H9 (cell line): ENCODE data around the gene EEF2K. TPM values are rescaled to one million over a fixed set of nuclear protein-coding genes. Genes with fewer than 3 reads are reported as not detected.

Source experiments
- DNase-seq: peaks from one replicate; pipeline ENCODE4 v3.0.0-alpha.2; 2017
- H2AFZ ChIP-seq: one replicate; pipeline ENCODE4 v1.6.1; 2013; ENCODE audit warnings: mild to moderate bottlenecking, low read length, control low read depth, moderate library complexity
- H2AK5ac ChIP-seq: 2 replicates; pipeline ENCODE4 v1.6.1; 2013; ENCODE audit warnings: low read length, control low read depth, mixed read lengths; ENCODE audit not compliant: insufficient read length
- H2BK120ac ChIP-seq: one replicate; pipeline ENCODE4 v1.6.1; 2013; ENCODE audit warnings: low read depth, mild to moderate bottlenecking, low read length, control low read depth, inconsistent platforms; ENCODE audit not compliant: poor library complexity, severe bottlenecking
- H2BK12ac ChIP-seq: 2 replicates; pipeline ENCODE4 v1.6.1; 2013; ENCODE audit warnings: low read length, control low read depth, mixed read lengths, low read depth; ENCODE audit not compliant: insufficient read length
- H2BK15ac ChIP-seq: 2 replicates; pipeline ENCODE4 v1.6.1; 2013; ENCODE audit warnings: low read depth, low read length, control low read depth
- H2BK20ac ChIP-seq: one replicate; pipeline ENCODE4 v1.6.1; 2013; ENCODE audit warnings: low read depth, mild to moderate bottlenecking, low read length, control low read depth, inconsistent platforms; ENCODE audit not compliant: poor library complexity, severe bottlenecking
- H2BK5ac ChIP-seq: 2 replicates; pipeline ENCODE4 v1.6.1; 2013; ENCODE audit warnings: low read length, control low read depth, mixed read lengths; ENCODE audit not compliant: insufficient read length
- H3K14ac ChIP-seq: 2 replicates; pipeline ENCODE4 v1.6.1; 2013; ENCODE audit warnings: low read length, control low read depth; ENCODE audit not compliant: insufficient read depth
- H3K18ac ChIP-seq: 2 replicates; pipeline ENCODE4 v1.6.1; 2013; ENCODE audit warnings: low read depth, mild to moderate bottlenecking, mixed read lengths, low read length, control low read depth; ENCODE audit not compliant: insufficient read length
- H3K23ac ChIP-seq: 2 replicates; pipeline ENCODE4 v1.6.1; 2013; ENCODE audit warnings: low read length, control low read depth, mixed read lengths, low read depth; ENCODE audit not compliant: insufficient read length
- H3K23me2 ChIP-seq: 2 replicates; pipeline ENCODE4 v1.6.1; 2013; ENCODE audit warnings: low read depth, mild to moderate bottlenecking, mixed read lengths, low read length, control low read depth; ENCODE audit not compliant: insufficient read length, poor library complexity, severe bottlenecking
- H3K27ac ChIP-seq: 2 replicates; pipeline ENCODE4 v1.5.1; 2013; ENCODE audit warnings: low read length, control low read depth, mixed read lengths, low read depth; ENCODE audit not compliant: insufficient read length
- H3K27me3 ChIP-seq: 2 replicates; pipeline ENCODE4 v1.6.1; 2013; ENCODE audit warnings: low read length, control low read depth, inconsistent platforms; ENCODE audit not compliant: insufficient read depth
- H3K4ac ChIP-seq: 2 replicates; pipeline ENCODE4 v1.6.1; 2013; ENCODE audit warnings: low read depth, mild to moderate bottlenecking, control low read depth, inconsistent platforms, low read length, moderate library complexity
- H3K4me1 ChIP-seq: 2 replicates; pipeline ENCODE4 v1.6.1; 2013; ENCODE audit warnings: low read length, control low read depth, inconsistent platforms; ENCODE audit not compliant: insufficient read depth
- H3K4me2 ChIP-seq: 2 replicates; pipeline ENCODE4 v1.6.1; 2013; ENCODE audit warnings: low read length, control low read depth, mixed read lengths; ENCODE audit not compliant: insufficient read length, insufficient read depth
- H3K56ac ChIP-seq: 2 replicates; pipeline ENCODE4 v1.6.1; 2013; ENCODE audit warnings: low read depth, mild to moderate bottlenecking, mixed read lengths, low read length, control low read depth; ENCODE audit not compliant: insufficient read length
- H3K79me1 ChIP-seq: 2 replicates; pipeline ENCODE4 v1.6.1; 2013; ENCODE audit warnings: low read depth, mild to moderate bottlenecking, moderate library complexity, low read length, control low read depth, inconsistent platforms; ENCODE audit not compliant: insufficient read depth, poor library complexity, severe bottlenecking
- H3K79me2 ChIP-seq: 2 replicates; pipeline ENCODE4 v1.6.1; 2013; ENCODE audit warnings: low read length, control low read depth, inconsistent platforms; ENCODE audit not compliant: insufficient read depth
- H3K9ac ChIP-seq: 2 replicates; pipeline ENCODE4 v1.6.1; 2013; ENCODE audit warnings: low read length, control low read depth, mixed read lengths; ENCODE audit not compliant: insufficient read length; ENCODE audit errors: extremely low read depth
- H3K9me3 ChIP-seq: one replicate; pipeline ENCODE4 v1.6.1; 2013; ENCODE audit warnings: low read depth, low read length, inconsistent platforms; ENCODE audit not compliant: control insufficient read depth
- H3T11ph ChIP-seq: one replicate; pipeline ENCODE4 v1.6.1; 2013; ENCODE audit warnings: mild to moderate bottlenecking, low read length, control low read depth, inconsistent platforms
- H4K20me1 ChIP-seq: one replicate; pipeline ENCODE4 v1.6.1; 2013; ENCODE audit not compliant: control insufficient read depth, insufficient read length, insufficient read depth
- H4K5ac ChIP-seq: 2 replicates; pipeline ENCODE4 v1.6.1; 2013; ENCODE audit warnings: low read depth, mild to moderate bottlenecking, mixed read lengths, low read length, control low read depth; ENCODE audit not compliant: insufficient read length
- H4K8ac ChIP-seq: replicated peaks from 2 replicates; pipeline ENCODE4 v1.6.1; 2013; ENCODE audit warnings: low read length, control low read depth, mixed read lengths, low read depth; ENCODE audit not compliant: insufficient read length
- H4K91ac ChIP-seq: 2 replicates; pipeline ENCODE4 v1.6.1; 2013; ENCODE audit warnings: low read depth, mild to moderate bottlenecking, moderate library complexity, mixed read lengths, low read length, control low read depth; ENCODE audit not compliant: insufficient read length
- H3K27ac Mint-ChIP-seq, 3 experiments: 2 replicates in 2 of 3; 3 replicates in 1 of 3; pipeline ENCODE4 v1.8.0; 2020 to 2021; ENCODE audit warnings: mixed read lengths in 3 of 3, mild to moderate bottlenecking in 1 of 3, moderate library complexity in 1 of 3
- H3K27me3 Mint-ChIP-seq: 2 replicates; pipeline ENCODE4 v1.8.0; 2021; ENCODE audit warnings: low read depth, mild to moderate bottlenecking, moderate library complexity, mixed read lengths
- H3K36me3 Mint-ChIP-seq, 3 experiments: 2 replicates in 2 of 3; 3 replicates in 1 of 3; pipeline ENCODE4 v1.8.0; 2020 to 2021; ENCODE audit warnings: low read depth in 3 of 3, mixed read lengths in 3 of 3; ENCODE audit not compliant: insufficient read depth in 1 of 3
- H3K4me1 Mint-ChIP-seq, 2 experiments: 2 replicates each; pipeline ENCODE4 v1.8.0; 2020; ENCODE audit warnings: mixed read lengths in 2 of 2
- H3K4me3 Mint-ChIP-seq, 2 experiments: 2 replicates in 1 of 2; 3 replicates in 1 of 2; pipeline ENCODE4 v1.8.0; 2020 to 2021; ENCODE audit warnings: mild to moderate bottlenecking in 2 of 2, mixed read lengths in 2 of 2, moderate library complexity in 1 of 2
- H3K9me3 Mint-ChIP-seq, 2 experiments: 2 replicates in 1 of 2; 3 replicates in 1 of 2; pipeline ENCODE4 v1.8.0; 2020; ENCODE audit warnings: mild to moderate bottlenecking in 2 of 2, mixed read lengths in 2 of 2, moderate library complexity in 1 of 2
- CTCF ChIP-seq: fragments of 200-600 bp; sonication (generic); conservative IDR thresholded peaks from 3 replicates; pipeline ENCODE4 v1.8.0; 2021; ENCODE audit warnings: antibody characterized with exemption, mild to moderate bottlenecking
- WGBS: extraction: QIAGEN DNeasy Blood & Tissue Kit; methylation state at CpG from one replicate; pipeline ENCODE4 v1.1.7; 2013; ENCODE audit warnings: missing lambda C conversion rate, low lambda C conversion rate, mixed read lengths; ENCODE audit not compliant: insufficient read length; ENCODE audit errors: extremely low coverage; 5-methylcytosine and 5-hydroxymethylcytosine counted together
- total RNA-seq: library from RNA; stranded (reverse); gene quantifications from 2 replicates; pipeline ENCODE4 v1.2.1, GENCODE V29; 2021

Gene EEF2K
- total RNA-seq, 1 experiment from 2014 or later: 20.7 TPM

GRCh38 chr16:22165508-22166285 is 40.4 kb upstream of the EEF2K start:
- no peak overlapping the region for H3K56ac ChIP-seq
- H3K4me2 ChIP-seq: no peak overlapping the region
- Mint-ChIP-seq H3K4me1 (peaks cover 1 to 2% of the 10 kb centered on the region in 2 experiments; a peak in 2 of 4 replicates), H3K4me3 (no peak overlapping the region), H3K27me3 (peaks cover 34% of the 10 kb centered on the region), H3K36me3 (peaks cover 0 to 4% (median 0%) of the 10 kb centered on the region in 3 experiments; a peak in 3 of 7 replicates), H3K27ac (no peak overlapping the region), H3K9me3 (no peaks in the 10 kb centered on the region; a peak in 2 of 5 replicates)
- no peaks in the 10 kb centered on the region; the same call in 1 of the 2 replicates for H3K27me3 ChIP-seq
- H3K18ac ChIP-seq: no peak overlapping the region
- H2BK12ac ChIP-seq: no peak overlapping the region
- H3K14ac ChIP-seq: no peak overlapping the region
- no peaks in the 10 kb centered on the region for H3K9me3 ChIP-seq
- H2BK120ac ChIP-seq: no peak overlapping the region
- no CpG with 5 or more reads among the region's 16 CpGs for WGBS
- no peak overlapping the region for H2BK20ac ChIP-seq
- H3K79me2 ChIP-seq: no peaks in the 10 kb centered on the region
- DNase-seq: no peak
- no peak overlapping the region for H2AK5ac ChIP-seq
- no peaks in the 10 kb centered on the region for H3K79me1 ChIP-seq
- no peak overlapping the region for H4K91ac ChIP-seq
- H3T11ph ChIP-seq: no peak overlapping the region
- H4K5ac ChIP-seq: no peak overlapping the region
- no peak overlapping the region for H3K23ac ChIP-seq
- no peaks in the 10 kb centered on the region for H4K20me1 ChIP-seq
- no peak overlapping the region for H3K27ac ChIP-seq
- H2BK5ac ChIP-seq: no peak overlapping the region
- no peak overlapping the region for H3K9ac ChIP-seq
- no peaks in the 10 kb centered on the region for H3K4me1 ChIP-seq
- H3K23me2 ChIP-seq: no peaks in the 10 kb centered on the region
- TF ChIP-seq CTCF: no peak
- no peak overlapping the region for H2AFZ ChIP-seq
- H2BK15ac ChIP-seq: no peak overlapping the region
- H3K4ac ChIP-seq: no peak overlapping the region
- H4K8ac ChIP-seq: no peak overlapping the region
